GM19455 (cell line): ENCODE data around the gene DGKG.

Experiments
- ATAC-seq: cut with Tn5 transposase; IDR thresholded peaks from one replicate; pipeline ENCODE4 v1.9.1; 2021; ENCODE audit not compliant: unreplicated experiment

The DGKG gene

DNA sequence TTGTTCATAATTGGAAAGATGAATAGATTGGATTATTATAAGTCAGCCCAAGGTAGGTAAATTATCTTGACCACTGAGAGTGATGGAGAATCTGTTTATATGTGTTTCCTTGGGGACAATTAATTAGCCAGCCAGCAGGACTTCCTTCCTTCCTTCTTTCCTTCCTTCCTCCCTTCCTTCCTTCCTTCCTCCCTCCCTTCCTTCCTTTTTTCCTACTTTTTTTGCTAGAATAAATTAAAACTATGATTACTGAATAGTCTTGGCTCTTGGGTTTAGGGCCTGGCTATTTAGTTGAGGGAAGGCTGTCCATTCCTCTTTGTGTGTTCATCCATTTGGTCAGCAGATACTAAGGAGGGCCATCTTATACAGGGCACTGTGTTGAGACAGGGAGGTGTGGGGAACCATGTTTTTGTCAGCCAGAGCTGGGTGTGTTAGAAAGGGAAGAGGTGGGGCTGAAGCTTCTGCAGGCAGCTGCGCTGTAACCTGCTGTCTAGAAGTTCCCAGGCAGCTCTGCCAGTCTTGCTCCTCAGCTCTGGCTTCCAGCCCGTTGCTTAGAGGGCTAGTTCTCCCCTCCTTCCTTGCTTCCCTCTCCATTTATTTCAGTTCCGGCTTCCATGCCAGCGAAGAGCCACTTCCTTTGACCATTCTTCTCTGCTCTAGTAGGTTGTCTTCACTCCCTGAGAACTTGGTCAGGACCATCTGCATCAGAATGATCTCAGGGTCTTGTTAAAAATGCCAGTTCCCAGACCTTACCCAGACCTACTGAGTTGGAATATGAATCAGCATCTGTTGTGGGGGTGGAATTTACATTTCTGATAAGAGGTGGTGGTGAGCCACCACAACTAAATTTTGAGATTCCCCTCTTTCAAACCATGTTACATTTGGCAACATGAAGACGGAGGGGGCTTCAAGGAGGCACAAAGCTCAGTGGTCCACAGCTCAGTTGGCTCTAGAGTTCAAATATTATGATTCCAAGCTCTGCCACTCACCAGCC lies 113.9 kb downstream of the DGKG start:
- no peak for ATAC-seq

GRCh38 chr3:186246941-186247340 lies 115.1 kb downstream of the DGKG start:
- ATAC-seq: no peak

- no peak for ATAC-seq
Observed at GRCh38 chr3:186244016-186244415, 118.0 kb downstream of the DGKG start.

DNA sequence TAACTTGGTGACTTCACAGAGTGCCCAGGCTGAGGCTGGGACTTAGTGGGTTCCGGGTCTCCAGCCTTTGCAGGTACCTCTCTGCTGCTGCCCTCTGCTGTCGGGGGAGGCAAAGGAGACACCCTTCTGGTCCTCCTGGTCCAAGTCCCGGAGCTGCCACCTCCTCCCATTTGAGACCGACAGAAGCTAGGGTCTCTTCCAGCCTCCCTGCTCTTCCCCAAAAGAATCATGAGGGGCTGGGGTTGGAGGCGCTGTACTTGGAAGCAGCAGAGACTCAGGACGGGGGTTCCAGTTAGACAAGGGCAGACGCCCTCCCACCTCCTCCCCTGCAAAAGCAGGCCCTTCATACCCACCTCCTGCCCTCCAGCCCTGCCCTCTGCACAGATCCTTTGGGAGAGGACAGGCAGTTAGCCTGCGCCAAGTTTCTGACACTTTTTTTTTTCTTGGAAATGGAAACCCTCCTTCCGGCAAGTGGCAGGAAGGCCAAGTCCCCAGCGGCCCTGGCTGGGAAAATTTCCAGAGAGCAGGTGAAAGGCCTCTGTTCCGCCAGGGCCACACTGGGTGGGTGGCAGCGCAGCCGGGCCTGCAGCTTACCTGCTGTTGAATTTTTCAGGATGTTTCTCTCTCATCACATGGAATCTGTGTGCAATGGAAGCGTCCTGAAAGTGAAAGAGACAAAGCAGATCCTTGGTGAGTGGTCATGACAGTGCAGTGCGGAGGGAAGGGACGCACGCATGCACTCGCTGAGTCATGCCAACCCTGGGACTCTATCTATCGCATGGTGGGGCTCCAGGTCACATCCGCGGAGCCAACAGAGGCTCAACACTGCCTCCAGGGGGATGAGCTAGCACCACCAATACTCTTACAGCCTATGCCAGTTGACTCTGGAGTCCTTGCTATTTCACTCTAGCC lies 119.9 kb downstream of the DGKG start:
- ATAC-seq: peak; percentile 77

DNA sequence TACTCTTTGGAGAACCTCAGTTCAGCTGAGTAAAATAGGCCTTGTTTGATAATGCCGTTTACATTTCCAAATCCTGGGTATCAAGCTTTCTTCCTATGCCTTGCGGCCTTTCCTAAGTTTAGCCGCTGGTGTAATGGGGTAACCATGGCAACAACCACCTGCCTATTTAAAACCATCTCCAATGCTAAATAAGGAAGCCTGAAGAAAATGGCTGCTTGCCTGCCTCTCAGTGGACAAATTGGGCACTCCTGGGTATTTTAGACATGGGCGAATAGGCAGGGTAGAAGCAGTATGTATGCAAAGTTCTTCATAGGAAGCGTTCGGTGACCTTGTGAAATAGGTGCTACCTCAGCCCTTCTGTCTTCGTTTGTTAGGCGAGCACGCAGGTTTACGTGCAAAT lies 122.7 kb downstream of the DGKG start:
- ATAC-seq: no peak

GRCh38 chr3:186237915-186238314 lies 124.1 kb downstream of the DGKG start:
- ATAC-seq: no peak

GRCh38 chr3:186236357-186237020 lies 125.5 kb downstream of the DGKG start:
- ATAC-seq: no peak

GRCh38 chr3:186235554-186235953 lies 126.5 kb downstream of the DGKG start:
- peak; percentile 77 for ATAC-seq

- ATAC-seq: no peak
Observed at GRCh38 chr3:186234152-186234551, 127.9 kb downstream of the DGKG start.

GRCh38 chr3:186226482-186226881 lies 135.6 kb downstream of the DGKG start:
- no peak for ATAC-seq

GRCh38 chr3:186225603-186226002 lies 136.4 kb downstream of the DGKG start:
- ATAC-seq: no peak

- ATAC-seq: no peak
Observed at GRCh38 chr3:186224041-186224610, 137.9 kb downstream of the DGKG start.

DNA sequence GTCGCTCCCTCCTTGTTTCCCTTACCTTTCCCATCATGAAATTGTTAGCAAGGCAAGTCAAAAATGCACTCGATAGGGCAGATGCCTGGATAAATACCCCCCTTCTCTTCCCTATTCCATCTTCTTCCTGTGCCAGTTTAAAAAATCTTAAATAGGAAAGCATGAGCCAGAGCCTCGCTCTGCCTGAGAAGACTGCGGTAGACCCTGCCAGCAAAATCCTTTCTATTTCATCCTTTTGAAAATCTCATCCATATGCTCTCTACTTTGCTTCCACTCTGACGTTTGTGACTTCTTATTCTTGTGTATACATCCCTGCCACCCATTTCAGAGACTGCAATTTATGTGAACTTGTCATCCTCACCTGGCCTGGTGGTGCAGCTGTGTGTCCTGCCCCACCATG lies 138.6 kb downstream of the DGKG start:
- ATAC-seq: no peak

GRCh38 chr3:186221760-186222378 lies 140.2 kb downstream of the DGKG start:
- no peak for ATAC-seq

GRCh38 chr3:186220911-186221645 lies 141.0 kb downstream of the DGKG start:
- no peak for ATAC-seq

DNA sequence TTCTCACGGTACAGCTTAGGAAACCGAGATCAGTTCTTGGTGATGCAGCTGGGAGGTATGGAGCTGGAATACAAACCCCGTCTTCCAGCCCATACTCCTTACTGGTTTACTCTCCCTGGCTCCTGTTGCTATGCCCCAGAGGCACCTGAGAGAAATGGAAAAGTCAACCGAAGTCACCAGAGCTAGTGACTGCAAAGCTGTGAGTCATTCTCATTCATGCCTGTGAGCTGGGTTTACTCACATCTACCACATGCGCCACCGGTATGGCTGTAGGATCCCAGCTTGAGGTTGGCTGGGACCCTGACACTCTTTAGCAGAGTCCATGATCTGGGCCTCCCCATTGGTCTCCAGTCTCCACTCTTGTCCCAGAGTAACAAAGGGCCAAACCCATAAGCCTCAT lies 141.7 kb downstream of the DGKG start:
- no peak for ATAC-seq

DNA sequence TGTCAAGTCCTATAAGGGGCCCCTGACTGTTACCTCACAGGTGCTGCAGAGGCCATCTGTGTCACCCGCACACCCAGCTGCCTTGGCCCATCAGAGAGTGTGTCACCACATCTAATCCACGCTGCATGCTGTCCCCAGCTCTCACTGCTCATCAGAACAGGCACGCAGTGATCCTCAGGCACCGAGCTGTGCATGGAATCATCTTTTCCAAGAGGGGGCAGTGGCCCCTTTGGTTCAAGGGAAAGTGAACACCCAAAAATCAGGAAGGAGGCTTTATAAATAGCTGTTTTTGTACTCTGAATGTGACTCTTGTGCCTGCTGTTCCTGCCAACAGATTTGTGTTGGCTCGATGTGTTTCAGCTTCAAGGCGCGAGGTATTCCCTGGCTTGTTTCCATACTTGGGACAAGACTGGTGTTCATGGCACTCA lies 142.8 kb downstream of the DGKG start:
- no peak for ATAC-seq

GRCh38 chr3:186218421-186218820 lies 143.6 kb downstream of the DGKG start:
- no peak for ATAC-seq

- ATAC-seq: peak; percentile 89
Observed at GRCh38 chr3:186217820-186218164, 144.2 kb downstream of the DGKG start.
